Muscle of leg (tissue), 11 donors: ENCODE data around the gene ARL8B. TPM values are rescaled to one million over a fixed set of nuclear protein-coding genes. Genes with fewer than 3 reads are reported as not detected.

Experiments used
- DNase-seq: peaks from one replicate; pipeline ENCODE4 v3.0.0; 2013
- H3K27ac ChIP-seq: one replicate; pipeline ENCODE4 v1.5.1; 2013; ENCODE audit warnings: mild to moderate bottlenecking, low read length, control low read depth
- H3K27me3 ChIP-seq: one replicate; pipeline ENCODE4 v1.6.1; 2013; ENCODE audit warnings: low read length; ENCODE audit not compliant: control insufficient read depth, insufficient read depth
- H3K36me3 ChIP-seq: one replicate; pipeline ENCODE4 v1.6.1; 2013; ENCODE audit warnings: low read length; ENCODE audit not compliant: control insufficient read depth, insufficient read depth
- H3K4me1 ChIP-seq: one replicate; pipeline ENCODE4 v1.6.1; 2013; ENCODE audit warnings: low read length; ENCODE audit not compliant: control insufficient read depth, insufficient read depth
- H3K4me3 ChIP-seq: one replicate; pipeline ENCODE4 v1.5.1; 2013; ENCODE audit warnings: low read length, control low read depth
- H3K9me3 ChIP-seq: replicated peaks from 2 replicates; pipeline ENCODE4 v1.6.1; 2013; ENCODE audit warnings: low read depth, low read length; ENCODE audit not compliant: control insufficient read depth
- WGBS: methylation state at CpG from one replicate; pipeline ENCODE4 v1.1.5; 2013; ENCODE audit warnings: missing lambda C conversion rate; ENCODE audit not compliant: insufficient coverage; 5-methylcytosine and 5-hydroxymethylcytosine counted together
- polyA plus RNA-seq, 8 donors: library from polyadenylated mRNA; unstranded; fragments of 120-200 nt; gene quantifications; one replicate each; pipeline versions ENCODE4 v1.2.1 to v1.2.3, GENCODE V29; 2013; ENCODE audit warnings: inconsistent platforms in 1 of 8, low replicate concordance in 1 of 8; ENCODE audit not compliant: insufficient read length in 8 of 8, insufficient read depth in 1 of 8
- total RNA-seq: library from RNA; stranded (reverse); fragments of 120-200 nt; gene quantifications from one replicate; pipeline ENCODE4 v1.2.4, GENCODE V29; 2013

ARL8B gene
- total and polyA plus RNA-seq, 9 donors: 26.7 to 48.5 (median 41.0) TPM

DNA sequence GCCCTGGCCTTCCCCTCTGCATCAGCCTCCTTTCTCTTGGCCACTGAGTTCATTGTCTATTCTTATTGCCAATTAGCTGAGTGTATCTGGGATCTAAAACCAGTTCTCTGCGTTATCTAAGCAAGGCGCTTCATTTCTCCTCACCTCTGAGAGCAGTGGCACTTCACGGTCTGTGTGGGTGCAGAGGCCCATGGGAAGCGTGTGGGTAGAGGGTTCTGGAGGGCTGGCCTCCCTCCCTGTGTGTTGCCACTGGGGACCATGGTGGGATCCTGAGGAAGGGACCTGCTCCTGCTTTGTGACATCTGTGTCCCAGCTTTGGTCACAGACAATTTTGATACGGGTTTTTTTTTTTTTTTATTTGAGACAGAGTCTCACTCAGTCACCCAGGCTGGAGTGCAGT, 98.1 kb downstream of the ARL8B start:
- no peaks in the 10 kb centered on the region for H3K4me1 ChIP-seq
- no peak overlapping the region for H3K4me3 ChIP-seq
- H3K36me3 ChIP-seq: peaks cover 27% of the 10 kb centered on the region
- DNase-seq: no peak
- H3K27ac ChIP-seq: no peak overlapping the region
- 30% methylated on average over 2 of the region's 5 CpGs for WGBS
- H3K27me3 ChIP-seq: no peaks in the 10 kb centered on the region
- H3K9me3 ChIP-seq: no peaks in the 10 kb centered on the region

DNA sequence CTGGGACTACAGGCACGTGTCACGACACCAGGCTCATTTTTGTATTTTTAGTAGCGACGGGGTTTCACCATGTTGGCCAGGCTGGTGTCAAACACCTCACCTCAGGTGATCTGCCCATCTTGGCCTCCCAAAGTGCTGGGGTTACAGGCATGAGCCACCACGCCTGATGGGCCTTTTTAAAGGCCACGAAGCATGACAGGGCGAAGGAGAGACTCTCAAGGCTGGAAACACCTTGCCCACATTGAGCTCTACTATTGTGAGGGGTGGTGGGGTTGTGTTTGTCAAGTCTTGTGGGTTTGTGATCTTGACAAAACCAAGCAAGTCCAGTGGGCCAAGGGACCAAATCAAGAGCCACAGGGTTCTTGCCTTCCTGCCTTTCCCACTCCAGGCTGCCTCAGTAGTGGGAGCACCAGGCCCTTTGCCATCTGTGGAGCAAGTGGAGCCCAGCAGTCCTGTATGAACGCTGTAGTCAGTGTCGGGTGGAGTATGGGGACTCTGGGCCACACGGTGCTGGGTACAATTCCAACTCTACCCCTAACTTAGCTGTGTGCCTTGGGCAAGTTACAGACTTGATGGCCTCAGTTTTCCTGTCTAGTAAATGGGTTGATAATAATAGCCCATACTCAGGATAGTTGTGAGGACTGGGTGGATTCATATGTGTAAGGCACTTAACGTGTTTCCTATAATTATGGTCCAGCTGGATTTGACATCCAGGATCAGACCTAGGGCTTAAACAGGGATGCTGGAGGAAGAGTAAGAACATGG, 98.8 kb downstream of the ARL8B start:
- peaks cover 21% of the 10 kb centered on the region for H3K36me3 ChIP-seq

DNA sequence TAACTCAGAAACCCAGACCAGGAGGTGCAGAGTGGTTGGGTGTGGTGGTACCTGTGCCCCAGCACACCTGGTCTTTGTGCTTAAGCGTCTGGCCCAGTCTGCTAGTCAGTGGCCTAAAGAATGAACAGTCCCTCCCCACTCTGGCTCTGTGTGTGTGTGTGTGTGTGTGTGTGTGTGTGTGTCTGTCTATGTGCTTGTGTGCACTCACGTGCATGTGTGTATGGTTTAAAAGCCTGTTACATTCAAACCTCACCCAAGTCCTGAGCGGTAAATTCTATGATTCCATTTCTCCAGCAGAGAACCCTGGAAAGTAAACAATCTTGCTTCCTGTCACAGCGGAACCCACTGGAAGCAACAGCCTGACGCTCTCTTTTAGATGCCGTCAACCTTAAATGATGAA, 99.6 kb downstream of the ARL8B start:
- no peak overlapping the region for H3K27ac ChIP-seq
- no CpG with 5 or more reads among the region's 6 CpGs for WGBS
- peaks cover 16% of the 10 kb centered on the region for H3K36me3 ChIP-seq
- no peak for DNase-seq
- no peak overlapping the region for H3K4me3 ChIP-seq
- no peaks in the 10 kb centered on the region for H3K4me1 ChIP-seq
- no peaks in the 10 kb centered on the region for H3K27me3 ChIP-seq
- no peaks in the 10 kb centered on the region for H3K9me3 ChIP-seq

More for the DNA sequence above, 98.8 kb downstream of the ARL8B start:
- no peaks in the 10 kb centered on the region for H3K27me3 ChIP-seq
- H3K4me3 ChIP-seq: no peak overlapping the region
- DNase-seq: no peak
- 81% methylated on average over 6 of the region's 11 CpGs for WGBS
- H3K27ac ChIP-seq: no peak overlapping the region
- H3K4me1 ChIP-seq: no peaks in the 10 kb centered on the region
- H3K9me3 ChIP-seq: no peaks in the 10 kb centered on the region

DNA sequence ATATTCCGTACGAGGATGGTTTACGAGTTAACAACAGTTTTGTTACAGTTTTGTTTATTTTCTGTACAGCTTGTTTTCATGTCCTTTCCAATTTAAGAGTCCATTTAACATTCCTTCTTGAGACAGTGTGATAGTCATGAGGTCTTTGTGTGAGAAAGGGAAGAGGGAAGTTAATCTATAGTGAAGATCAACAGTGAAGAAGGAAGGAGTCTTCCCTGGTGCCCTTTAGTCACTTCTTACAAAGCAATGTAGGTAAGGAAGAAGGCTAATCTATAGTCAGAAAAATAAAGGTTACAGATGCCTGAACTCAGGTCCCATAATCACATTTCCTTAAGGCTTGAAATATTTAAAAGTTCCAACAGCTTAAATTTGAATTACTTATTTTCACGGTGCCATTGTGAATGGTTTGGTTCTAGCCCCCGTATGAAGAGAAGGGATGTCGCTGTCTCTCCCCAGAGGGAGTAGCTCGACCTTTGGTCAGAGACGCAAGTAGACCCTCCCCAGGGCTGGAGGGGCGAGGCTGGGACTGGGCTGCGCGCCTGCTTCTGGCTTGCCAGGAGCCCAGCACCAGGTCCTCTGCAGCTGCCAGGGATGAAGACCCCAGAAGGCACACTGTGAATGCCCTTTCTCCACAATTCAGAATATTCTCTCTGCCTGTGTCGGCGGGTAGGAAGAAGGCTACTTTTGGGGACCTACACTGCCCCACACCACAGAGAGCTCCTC, 100.4 kb downstream of the ARL8B start:
- DNase-seq: no peak
- Histone ChIP-seq H3K4me3 (no peak overlapping the region), H3K9me3 (no peaks in the 10 kb centered on the region), H3K4me1 (no peaks in the 10 kb centered on the region), H3K27ac (no peak overlapping the region), H3K36me3 (peaks cover 10% of the 10 kb centered on the region), H3K27me3 (no peaks in the 10 kb centered on the region)
- WGBS: 67% methylated on average over 8 of the region's 13 CpGs

DNA sequence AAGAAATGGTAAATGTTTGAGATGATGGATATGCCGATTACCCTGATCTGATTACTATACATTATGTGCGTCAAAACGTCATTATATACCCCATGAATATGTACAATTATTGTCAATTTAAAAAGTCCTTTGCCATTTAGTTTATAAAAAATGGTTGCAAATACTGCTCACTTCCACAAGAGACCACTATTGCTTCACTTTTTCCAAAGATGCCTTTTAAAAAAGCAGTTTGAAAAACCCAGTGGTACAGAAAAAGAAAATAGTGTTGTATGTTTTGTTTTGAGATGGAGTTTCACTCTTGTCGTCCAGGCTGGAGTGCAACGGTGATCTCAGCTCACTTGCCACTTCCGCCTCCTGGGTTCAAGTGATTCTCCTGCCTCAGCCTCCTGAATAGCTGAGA, 104.7 kb downstream of the ARL8B start:
- Histone ChIP-seq H3K27me3 (peaks cover 7% of the 10 kb centered on the region), H3K4me3 (no peak overlapping the region), H3K9me3 (no peaks in the 10 kb centered on the region), H3K4me1 (no peaks in the 10 kb centered on the region), H3K36me3 (peaks cover 3% of the 10 kb centered on the region), H3K27ac (no peak overlapping the region)
- 17% methylated on average over 1 of the region's 6 CpGs for WGBS
- peak; percentile 46 for DNase-seq

DNA sequence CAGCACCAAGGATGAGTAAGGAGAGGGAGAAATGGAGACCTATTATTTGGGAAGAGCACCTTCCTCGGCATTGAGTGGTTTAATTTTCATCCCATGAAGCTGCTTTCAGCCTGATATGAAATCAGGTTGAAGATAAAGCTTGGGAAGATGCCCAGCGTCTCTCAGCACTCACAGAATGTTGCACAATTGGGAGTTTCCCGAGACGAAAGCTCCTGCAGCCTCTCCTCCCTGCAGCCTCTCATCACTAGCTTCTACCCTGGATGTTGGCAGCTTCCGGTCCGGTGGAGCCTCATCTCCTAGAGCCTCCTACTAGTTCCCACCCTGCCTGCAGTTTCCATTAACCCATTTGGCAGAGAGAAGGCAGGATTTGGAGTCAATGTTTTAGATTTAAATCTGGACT, 105.7 kb downstream of the ARL8B start:
- no peaks in the 10 kb centered on the region for H3K36me3 ChIP-seq
- no peaks in the 10 kb centered on the region for H3K9me3 ChIP-seq
- peaks cover 7% of the 10 kb centered on the region for H3K27me3 ChIP-seq
- H3K4me1 ChIP-seq: no peaks in the 10 kb centered on the region
- WGBS: 63% methylated on average over 4 of the region's 6 CpGs
- no peak for DNase-seq
- H3K4me3 ChIP-seq: no peak overlapping the region
- no peak overlapping the region for H3K27ac ChIP-seq

DNA sequence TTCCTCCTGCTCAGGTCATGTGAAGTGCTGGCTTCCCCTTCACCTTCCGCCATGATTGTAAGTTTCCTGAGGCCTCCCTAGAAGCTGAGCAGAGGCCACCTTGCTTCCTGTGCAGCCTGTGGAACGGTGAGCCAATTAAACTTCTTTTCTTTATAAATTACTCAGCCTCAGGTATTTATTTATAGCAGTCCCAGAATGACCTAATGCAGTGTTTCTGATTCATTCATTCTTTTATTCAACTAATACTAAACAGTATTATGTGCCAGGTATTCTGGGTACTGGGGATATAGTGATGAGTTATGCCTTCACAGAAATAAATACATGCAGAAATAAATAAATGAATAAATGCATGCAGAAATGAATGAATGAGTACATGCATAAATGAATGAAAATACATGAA, 107.3 kb downstream of the ARL8B start:
- no peak overlapping the region for H3K27ac ChIP-seq
- no CpG with 5 or more reads among the region's 2 CpGs for WGBS
- H3K9me3 ChIP-seq: no peaks in the 10 kb centered on the region
- H3K4me1 ChIP-seq: no peaks in the 10 kb centered on the region
- H3K4me3 ChIP-seq: no peak overlapping the region
- H3K36me3 ChIP-seq: no peaks in the 10 kb centered on the region
- DNase-seq: no peak
- H3K27me3 ChIP-seq: peaks cover 7% of the 10 kb centered on the region

Other genes starting within 250 kb of the ARL8B start
- gene BHLHE40, start 142.9 kb upstream of the ARL8B start, total RNA-seq: 13.2 TPM
- 10 to 100 TPM; 16.7 to 38.2 (median 25.1) TPM for gene BHLHE40, start 142.9 kb upstream of the ARL8B start, polyA plus RNA-seq
- 6.6 TPM for gene EDEM1, start 65.4 kb downstream of the ARL8B start, total RNA-seq
- 10 to 100 TPM in 2 of 8 donors, 1 to 10 TPM in 6; 8.3 to 13.2 (median 9.4) TPM for gene EDEM1, start 65.4 kb downstream of the ARL8B start, polyA plus RNA-seq